ENCODE measurements around the gene PEX26. TPM values are rescaled to one million over a fixed set of nuclear protein-coding genes. Genes with fewer than 3 reads are reported as not detected.

PEX26 gene
- total RNA-seq, 4 donors from 2014 or later = 31.7 to 47.3 (median 39.1) TPM

- no peak overlapping the region for H3K27ac ChIP-seq
- TF ChIP-seq CTCF (IDR thresholded peaks at IDR 0.05) = no peak
- TF ChIP-seq POLR2AphosphoS5 (IDR thresholded peaks at IDR 0.05) = no peak
- TF ChIP-seq POLR2A (IDR thresholded peaks at IDR 0.05) = no peak
- TF ChIP-seq EP300 (IDR thresholded peaks at IDR 0.05) = no peak
- H3K36me3 ChIP-seq = peaks cover 48% of the 10 kb centered on the region
- 60% methylated on average over 4 of the region's 4 CpGs for WGBS
- H3K4me3 ChIP-seq = no peak overlapping the region
- H3K27me3 ChIP-seq = no peaks in the 10 kb centered on the region
- no peak for DNase-seq (ENCODE audit: low spot score in 2 of 2)
- no peaks in the 10 kb centered on the region for H3K9me3 ChIP-seq
- peaks cover 46% of the 10 kb centered on the region for H3K4me1 ChIP-seq
Observed at GRCh38 chr22:18079706-18080233, 2.0 kb downstream of the PEX26 start.

DNA sequence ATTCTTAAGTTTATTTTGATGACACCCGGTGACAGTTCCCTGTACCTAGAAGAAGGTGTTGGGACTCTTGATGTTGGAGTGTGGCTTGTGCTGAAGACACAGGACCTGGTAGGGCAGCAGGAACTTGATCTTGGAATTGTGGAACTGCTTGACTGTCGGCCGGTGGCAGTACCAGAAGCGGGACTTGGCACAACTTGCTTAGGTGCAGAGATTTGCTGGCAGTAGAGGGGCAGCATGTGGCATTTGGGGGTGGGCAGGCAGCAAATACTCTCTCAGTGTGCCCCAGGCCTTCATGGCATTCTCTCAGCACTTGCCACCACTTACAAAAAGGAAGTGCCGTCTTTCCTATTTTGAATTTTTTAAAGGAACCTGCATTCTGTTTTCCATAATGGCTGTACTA is 3.6 kb downstream of the PEX26 start:
- peaks cover 65% of the 10 kb centered on the region for H3K36me3 ChIP-seq

DNA sequence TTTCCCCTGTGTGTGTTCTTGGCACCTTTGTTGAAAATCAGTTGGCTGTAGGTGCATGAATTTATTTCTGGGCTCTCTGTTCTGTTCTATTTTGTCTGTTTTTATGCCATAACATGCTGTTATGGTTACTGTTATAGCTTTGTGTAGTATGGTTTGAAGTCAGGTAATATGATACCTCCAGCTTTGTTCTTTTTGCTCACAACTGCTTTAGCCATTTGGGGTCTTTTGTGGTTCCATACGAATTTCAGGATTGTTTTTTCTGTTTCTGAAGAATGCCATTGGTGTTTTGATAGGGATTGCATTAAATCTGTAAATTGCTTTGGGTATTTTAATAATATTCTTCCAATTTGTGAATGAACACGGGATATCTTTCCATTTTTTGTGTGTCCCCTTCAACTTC is 4.7 kb downstream of the PEX26 start:
- H3K4me1 ChIP-seq = peaks cover 23% of the 10 kb centered on the region
- no peak overlapping the region for H3K27ac ChIP-seq
- no peaks in the 10 kb centered on the region for H3K9me3 ChIP-seq
- no peak for TF ChIP-seq EP300 (IDR thresholded peaks at IDR 0.05)
- TF ChIP-seq POLR2AphosphoS5 (IDR thresholded peaks at IDR 0.05) = no peak
- TF ChIP-seq CTCF (IDR thresholded peaks at IDR 0.05) = no peak
- no peak for TF ChIP-seq POLR2A (IDR thresholded peaks at IDR 0.05)
- no peaks in the 10 kb centered on the region for H3K27me3 ChIP-seq
- WGBS = 66% methylated on average over 2 of the region's 2 CpGs
- no peak overlapping the region for H3K4me3 ChIP-seq
- no peak for DNase-seq (ENCODE audit: low spot score in 2 of 2)
- peaks cover 74% of the 10 kb centered on the region for H3K36me3 ChIP-seq

More for the DNA sequence above, 3.6 kb downstream of the PEX26 start:
- WGBS = 85% methylated on average over 5 of the region's 5 CpGs
- no peaks in the 10 kb centered on the region for H3K9me3 ChIP-seq
- no peak overlapping the region for H3K4me3 ChIP-seq
- peak in 1 of 2 donors; percentile 32 for DNase-seq (ENCODE audit: low spot score in 2 of 2)
- H3K4me1 ChIP-seq = peaks cover 32% of the 10 kb centered on the region
- no peaks in the 10 kb centered on the region for H3K27me3 ChIP-seq
- TF ChIP-seq POLR2AphosphoS5 (IDR thresholded peaks at IDR 0.05) = no peak
- no peak for TF ChIP-seq POLR2A (IDR thresholded peaks at IDR 0.05)
- no peak for TF ChIP-seq CTCF (IDR thresholded peaks at IDR 0.05)
- no peak for TF ChIP-seq EP300 (IDR thresholded peaks at IDR 0.05)
- no peak overlapping the region for H3K27ac ChIP-seq

- Histone ChIP-seq H3K27me3 (no peaks in the 10 kb centered on the region), H3K4me3 (no peak overlapping the region), H3K9me3 (no peaks in the 10 kb centered on the region), H3K36me3 (peaks cover 84% of the 10 kb centered on the region), H3K27ac (no peak overlapping the region), H3K4me1 (peaks cover 21% of the 10 kb centered on the region)
- 92% methylated on average over 10 of the region's 10 CpGs for WGBS
- no peak for DNase-seq (ENCODE audit: low spot score in 2 of 2)
- TF ChIP-seq POLR2AphosphoS5 (IDR thresholded peaks at IDR 0.05) (no peak), POLR2A (IDR thresholded peaks at IDR 0.05) (no peak), EP300 (IDR thresholded peaks at IDR 0.05) (no peak), CTCF (IDR thresholded peaks at IDR 0.05) (no peak)
Observed at GRCh38 chr22:18083406-18083805, 5.6 kb downstream of the PEX26 start.

DNA sequence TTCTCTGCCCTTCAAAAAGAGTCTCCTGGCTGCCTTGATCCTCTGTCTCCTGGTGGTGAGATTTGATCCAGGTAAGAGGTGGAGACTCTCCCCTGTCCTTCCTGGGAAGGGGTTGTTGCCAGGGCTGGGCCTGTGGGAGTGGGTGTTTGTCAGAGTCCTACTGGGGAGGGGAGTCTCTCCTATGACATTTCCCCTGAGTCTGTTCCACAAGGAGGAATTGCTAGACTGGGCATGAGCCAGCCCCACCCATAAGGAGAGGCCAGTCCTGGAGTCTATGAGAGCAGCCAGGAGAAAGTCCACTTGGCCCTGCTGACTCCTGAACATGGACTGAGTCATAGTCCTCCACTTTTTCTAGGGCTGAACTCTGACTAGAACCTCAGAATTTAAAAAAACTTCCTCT is 7.4 kb downstream of the PEX26 start:
- Histone ChIP-seq H3K4me1 (peaks cover 4% of the 10 kb centered on the region), H3K36me3 (peaks cover 90% of the 10 kb centered on the region), H3K4me3 (no peak overlapping the region), H3K27me3 (no peaks in the 10 kb centered on the region), H3K9me3 (no peaks in the 10 kb centered on the region), H3K27ac (no peak overlapping the region)
- no peak for DNase-seq (ENCODE audit: low spot score in 2 of 2)
- TF ChIP-seq EP300 (IDR thresholded peaks at IDR 0.05) (no peak), POLR2AphosphoS5 (IDR thresholded peaks at IDR 0.05) (no peak), CTCF (IDR thresholded peaks at IDR 0.05) (no peak), POLR2A (IDR thresholded peaks at IDR 0.05) (no peak)
